Endothelial cell of umbilical vein (primary cell): Measurements from ENCODE around the gene TH. TPM values are rescaled to one million over a fixed set of nuclear protein-coding genes. Genes with fewer than 3 reads are reported as not detected.

Source experiments
- BruUV-seq: library from RNA; stranded (reverse); fragments of 400-500 nt; replicated peaks from 2 replicates; lab custom pipeline; 2021; lab: Mats Ljungman, UMichigan
- CTCF ChIA-PET: fragments of 300-600, 350-600 bp; sonication (Branson Sonifier 250); formaldehyde crosslinking; loops from one replicate; lab custom pipeline; 2021; ENCODE audit warnings: antibody characterized with exemption, inconsistent platforms; lab: Charles Lee
- POLR2A ChIA-PET: fragments of 300-600, 350-600 bp; sonication (Branson Sonifier 250); formaldehyde crosslinking; loops from one replicate; lab custom pipeline; 2021; ENCODE audit warnings: antibody characterized with exemption, inconsistent platforms; lab: Charles Lee
- DNase-seq: peaks from one replicate; pipeline ENCODE4 v3.0.0-alpha.2; 2011; ENCODE audit warnings: low read depth, low spot score
- FAIRE-seq: peaks from 2 replicates; lab custom pipeline; 2011; peaks lifted over from hg19 to GRCh38; lab: Jason Lieb, UNC
- H2AFZ ChIP-seq: 2 replicates; pipeline ENCODE4 v1.6.0; 2012; ENCODE audit warnings: low read depth, low read length, control low read depth, inconsistent platforms
- H3K27ac ChIP-seq: 2 replicates; pipeline ENCODE4 v1.5.1; 2011; ENCODE audit warnings: low read depth, mild to moderate bottlenecking, control low read depth, low read length, moderate library complexity; ENCODE audit not compliant: insufficient read depth
- H3K27me3 ChIP-seq, 2 experiments: 2 replicates each; pipeline versions ENCODE4 v1.6.0 to v1.6.1; 2011; ENCODE audit warnings: low read length in 2 of 2, mixed read lengths in 1 of 2; ENCODE audit not compliant: control insufficient read depth in 2 of 2, insufficient read depth in 2 of 2
- H3K36me3 ChIP-seq, 2 experiments: 2 replicates in 1 of 2; 3 replicates in 1 of 2; pipeline ENCODE4 v1.5.1; 2011; ENCODE audit warnings: low read length in 2 of 2, mild to moderate bottlenecking in 1 of 2, moderate library complexity in 1 of 2; ENCODE audit not compliant: control insufficient read depth in 2 of 2, insufficient read depth in 2 of 2; ENCODE audit errors: extremely low read depth in 1 of 2
- H3K4me1 ChIP-seq: 3 replicates; pipeline ENCODE4 v1.5.1; 2011; ENCODE audit warnings: mild to moderate bottlenecking, low read length; ENCODE audit not compliant: control insufficient read depth, insufficient read depth; ENCODE audit errors: extremely low read depth
- H3K4me2 ChIP-seq: 2 replicates; pipeline ENCODE4 v1.6.1; 2011; ENCODE audit warnings: low read length, control low read depth, mixed read lengths; ENCODE audit not compliant: insufficient read depth
- H3K4me3 ChIP-seq, 3 experiments: fragments of 200-600 bp in 1 of 3; sonication (generic), shearing (Covaris generic) in 1 of 3; replicated peaks in 1 of 3; 2 replicates each; pipeline ENCODE4 v1.5.1; 2011 to 2016; ENCODE audit warnings: control low read depth in 3 of 3, low read length in 3 of 3, mild to moderate bottlenecking in 2 of 3, inconsistent platforms in 1 of 3, low read depth in 1 of 3, moderate library complexity in 1 of 3; ENCODE audit not compliant: insufficient read depth in 1 of 3
- H3K79me2 ChIP-seq: 2 replicates; pipeline ENCODE4 v1.6.0; 2012; ENCODE audit warnings: low read length, inconsistent platforms; ENCODE audit not compliant: control insufficient read depth, insufficient read depth
- H3K9ac ChIP-seq: replicated peaks from 2 replicates; pipeline ENCODE3; 2011; ENCODE audit warnings: low read length, control low read depth; ENCODE audit not compliant: insufficient read depth; ENCODE audit errors: extremely low read depth
- H3K9me1 ChIP-seq: replicated peaks from 3 replicates; pipeline ENCODE4 v1.6.0; 2011; ENCODE audit warnings: mild to moderate bottlenecking, low read length; ENCODE audit not compliant: control insufficient read depth, insufficient read depth; ENCODE audit errors: extremely low read depth
- H3K9me3 ChIP-seq: replicated peaks from 2 replicates; pipeline ENCODE4 v1.5.1; 2012; ENCODE audit warnings: low read length, inconsistent platforms; ENCODE audit not compliant: control insufficient read depth, insufficient read depth
- H4K20me1 ChIP-seq: replicated peaks from 2 replicates; pipeline ENCODE3; 2011; ENCODE audit warnings: mild to moderate bottlenecking, low read length; ENCODE audit not compliant: control insufficient read depth, insufficient read depth; ENCODE audit errors: extremely low read depth
- CTCF ChIP-seq, 2 donors: IDR thresholded peaks; 1 replicate in 1 of 2; 2 replicates in 1 of 2; pipeline ENCODE4 v1.5.1; 2011; ENCODE audit warnings: low read length in 2 of 2, mild to moderate bottlenecking in 2 of 2, moderate library complexity in 2 of 2, control low read depth in 1 of 2, inconsistent platforms in 1 of 2, low read depth in 1 of 2; ENCODE audit not compliant: insufficient read depth in 1 of 2; ENCODE audit errors: extremely low read depth in 1 of 2
- EZH2 ChIP-seq: IDR thresholded peaks from 2 replicates; pipeline ENCODE4 v1.6.1; 2012; ENCODE audit warnings: borderline replicate concordance, low read depth, mild to moderate bottlenecking, moderate library complexity, low read length, inconsistent platforms; ENCODE audit not compliant: severe bottlenecking
- FOS ChIP-seq: IDR thresholded peaks from 2 replicates; pipeline ENCODE4 v1.6.1; 2011; ENCODE audit warnings: mild to moderate bottlenecking, low read length, moderate library complexity, borderline replicate concordance; ENCODE audit not compliant: insufficient read depth
- GATA2 ChIP-seq: IDR thresholded peaks from 2 replicates; pipeline ENCODE4 v1.7.0; 2011; ENCODE audit warnings: low read depth, mild to moderate bottlenecking, moderate library complexity, mixed read lengths, low read length; ENCODE audit not compliant: insufficient read length, insufficient read depth
- JUN ChIP-seq: IDR thresholded peaks from 2 replicates; pipeline ENCODE4 v1.6.1; 2011; ENCODE audit warnings: borderline replicate concordance, low read depth; ENCODE audit not compliant: insufficient read length, insufficient read depth
- MAX ChIP-seq: IDR thresholded peaks from 2 replicates; pipeline ENCODE4 v1.6.1; 2011; ENCODE audit not compliant: insufficient read depth, insufficient read length
- MYC ChIP-seq: IDR thresholded peaks from one replicate; pipeline ENCODE4 v1.6.1; 2011; ENCODE audit warnings: mild to moderate bottlenecking, low read depth, low read length
- POLR2A ChIP-seq: IDR thresholded peaks from 2 replicates; pipeline ENCODE4 v1.6.1; 2012; ENCODE audit warnings: low read depth, mild to moderate bottlenecking, control low read depth, low read length
- POLR2AphosphoS5 ChIP-seq: IDR thresholded peaks from 2 replicates; pipeline ENCODE4 v1.6.1; 2012; ENCODE audit warnings: low read depth, mild to moderate bottlenecking, control low read depth, low read length, moderate library complexity; ENCODE audit not compliant: insufficient read depth
- dilution Hi-C: fragments of 300-500 bp; cut with MboI; formaldehyde crosslinking; loops from one replicate; pipeline ENCODE4 v1.15.0; 2019; ENCODE audit warnings: low sequenced_read_pairs; ENCODE audit not compliant: extremely low pct_ligation_motif_present
- intact Hi-C: fragments of 100-400 bp; cut with micrococcal nuclease; formaldehyde crosslinking; loops from one replicate; pipeline ENCODE4 v1.10.0; 2022
- polyA plus RNA-seq, 4 experiments: library from polyadenylated mRNA; depleted of rRNA in 3 of 4; stranded (reverse) in 3 of 4; unstranded in 1 of 4; fragments of >200 nt; gene quantifications; 2 replicates each; pipeline versions ENCODE4 v1.2.1 to v1.2.3, GENCODE V29; 2011 to 2012; ENCODE audit warnings: missing spikeins in 1 of 4
- total RNA-seq: library from RNA; stranded (reverse); gene quantifications from 2 replicates; pipeline ENCODE4 v1.2.3, GENCODE V29; 2021

TH gene
- total and polyA plus RNA-seq, 2 donors (not counting 3 experiments of a cell fraction or from before 2014, with no cell fraction given), result not detected

GRCh38 chr11:2155511-2155910 is 16.1 kb downstream of the TH start:
- no peak overlapping the region for H3K4me2 ChIP-seq
- peaks cover 0 to 2% of the 10 kb centered on the region in 2 experiments for H3K27me3 ChIP-seq
- H2AFZ ChIP-seq, result no peak overlapping the region
- BruUV-seq, result no TSS peak
- H3K4me3 ChIP-seq, result no peak overlapping the region
- H3K36me3 ChIP-seq, result no peaks in the 10 kb centered on the region
- no peaks in the 10 kb centered on the region for H3K4me1 ChIP-seq
- no peaks in the 10 kb centered on the region for H4K20me1 ChIP-seq
- dilution Hi-C loops (no loop called here), intact Hi-C loops (no loop called here)
- no peaks in the 10 kb centered on the region for H3K9me3 ChIP-seq
- H3K9me1 ChIP-seq, result no peaks in the 10 kb centered on the region
- no peak overlapping the region for H3K27ac ChIP-seq
- no peak overlapping the region for H3K9ac ChIP-seq
- DNase-seq (no peak), FAIRE-seq (no peak)
- H3K79me2 ChIP-seq, result no peaks in the 10 kb centered on the region
- TF ChIP-seq POLR2A (no peak), GATA2 (no peak), CTCF (IDR thresholded peaks at IDR 0.05; ENCODE audit: extremely low read depth in 1 of 2, insufficient read depth in 1 of 2, low read depth in 1 of 2, low read length in 2 of 2) (no peak), JUN (no peak), POLR2AphosphoS5 (no peak), MAX (no peak), FOS (no peak), MYC (no peak), EZH2 (no peak)
- ChIA-PET CTCF (interaction anchor here (0.8 to 12.6 kb wide), 20 partner anchors 11 to 609 kb away, joined by 3 to 868 read pairs (median 7); partner anchors contain the start of gene SYT8), POLR2A (no interaction called here)
